Neural cell (in vitro differentiated cells): ENCODE data around the gene SLPI.

ENCODE experiments used
- EP300 ChIP-seq: fragments of 450-650 bp; conservative IDR thresholded peaks from 2 replicates; pipeline ENCODE4 v1.6.1; 2014; ENCODE audit warnings: antibody characterized with exemption, mild to moderate bottlenecking, moderate library complexity; ENCODE audit not compliant: poor library complexity, severe bottlenecking
- EZH2 ChIP-seq: fragments of 200-600, 300-800 bp; shearing (Covaris generic), sonication (generic); IDR thresholded peaks from 2 replicates; pipeline ENCODE4 v1.6.1; 2014; ENCODE audit warnings: antibody characterized with exemption, low read length, borderline replicate concordance, mild to moderate bottlenecking; ENCODE audit not compliant: insufficient read depth, poor library complexity, severe bottlenecking
- POLR2AphosphoS5 ChIP-seq: IDR thresholded peaks from 2 replicates; pipeline ENCODE4 v1.6.1; 2012
- TF ChIP-seq, protein P1 (sequence below): fragments of 450-650 bp; IDR thresholded peaks from 2 replicates; pipeline ENCODE4 v1.5.1; 2014; ENCODE audit warnings: antibody characterized with exemption, mild to moderate bottlenecking, moderate library complexity; ENCODE audit not compliant: poor library complexity, severe bottlenecking

DNA sequence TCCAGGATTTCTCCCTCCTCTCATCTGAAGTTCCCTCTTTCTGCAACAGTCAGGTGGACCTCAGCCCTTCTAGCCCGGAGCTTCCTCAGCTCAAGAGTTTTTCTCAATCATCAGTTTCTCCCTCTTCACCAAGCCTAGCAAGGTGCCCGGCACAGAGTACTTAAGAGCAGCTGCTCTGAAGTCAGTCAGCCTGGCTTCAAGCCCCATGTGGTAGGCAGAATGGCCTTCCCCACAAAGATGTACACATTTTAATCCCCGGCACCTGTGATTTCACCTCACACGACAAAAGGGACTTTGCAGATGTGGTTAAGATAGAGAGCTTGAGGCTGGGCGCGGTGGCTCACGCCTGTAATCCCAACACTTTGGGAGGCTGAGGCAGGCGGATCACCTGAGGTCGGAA is 37.2 kb upstream of the SLPI start:
- TF ChIP-seq, protein P1, sequence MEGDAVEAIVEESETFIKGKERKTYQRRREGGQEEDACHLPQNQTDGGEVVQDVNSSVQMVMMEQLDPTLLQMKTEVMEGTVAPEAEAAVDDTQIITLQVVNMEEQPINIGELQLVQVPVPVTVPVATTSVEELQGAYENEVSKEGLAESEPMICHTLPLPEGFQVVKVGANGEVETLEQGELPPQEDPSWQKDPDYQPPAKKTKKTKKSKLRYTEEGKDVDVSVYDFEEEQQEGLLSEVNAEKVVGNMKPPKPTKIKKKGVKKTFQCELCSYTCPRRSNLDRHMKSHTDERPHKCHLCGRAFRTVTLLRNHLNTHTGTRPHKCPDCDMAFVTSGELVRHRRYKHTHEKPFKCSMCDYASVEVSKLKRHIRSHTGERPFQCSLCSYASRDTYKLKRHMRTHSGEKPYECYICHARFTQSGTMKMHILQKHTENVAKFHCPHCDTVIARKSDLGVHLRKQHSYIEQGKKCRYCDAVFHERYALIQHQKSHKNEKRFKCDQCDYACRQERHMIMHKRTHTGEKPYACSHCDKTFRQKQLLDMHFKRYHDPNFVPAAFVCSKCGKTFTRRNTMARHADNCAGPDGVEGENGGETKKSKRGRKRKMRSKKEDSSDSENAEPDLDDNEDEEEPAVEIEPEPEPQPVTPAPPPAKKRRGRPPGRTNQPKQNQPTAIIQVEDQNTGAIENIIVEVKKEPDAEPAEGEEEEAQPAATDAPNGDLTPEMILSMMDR: no peak
- TF ChIP-seq EZH2 (no peak), EP300 (no peak), POLR2AphosphoS5 (no peak)
